ENCODE data around the gene CD38.

GRCh38 chr4:15868826-15869413, 90.8 kb downstream of the CD38 start:
- TF ChIP-seq CTCF (IDR thresholded peaks at IDR 0.05): no peak
- no peak for TF ChIP-seq POLR2A (IDR thresholded peaks at IDR 0.05)
